OCI-LY7 (cell line): ENCODE results near the gene WDFY3. TPM values are rescaled to one million over a fixed set of nuclear protein-coding genes. Genes with fewer than 3 reads are reported as not detected.

Source experiments
- BruUV-seq: library from RNA; stranded (reverse); fragments of 400-500 nt; replicated peaks from 2 replicates; lab custom pipeline; 2021; lab: Mats Ljungman, UMichigan
- CTCF ChIA-PET: fragments of 300-600 bp; sonication (Branson Sonifier 250); formaldehyde crosslinking; loops from one replicate; lab custom pipeline; 2022; ENCODE audit warnings: antibody characterized with exemption; ENCODE audit not compliant: unreplicated experiment; lab: Charles Lee
- POLR2A ChIA-PET: fragments of 300-600 bp; sonication (Branson Sonifier 250); formaldehyde crosslinking; loops from one replicate; lab custom pipeline; 2022; ENCODE audit warnings: antibody characterized with exemption; lab: Charles Lee
- DNase-seq: peaks from one replicate; pipeline ENCODE4 v3.0.0-alpha.2; 2015; ENCODE audit warnings: low spot score
- H2AFZ ChIP-seq: fragments of 200-600 bp; sonication (generic), shearing (Covaris generic); 2 replicates; pipeline ENCODE4 v1.6.1; 2014; ENCODE audit warnings: mild to moderate bottlenecking, antibody characterized with exemption, low read length, moderate library complexity
- H3K27ac ChIP-seq: fragments of 200-600 bp; sonication (generic); 2 replicates; pipeline ENCODE4 v1.5.1; 2014; ENCODE audit warnings: mixed run types, low read depth, mild to moderate bottlenecking, moderate library complexity, low read length, inconsistent platforms; ENCODE audit not compliant: poor library complexity, severe bottlenecking
- H3K36me3 ChIP-seq: fragments of 200-600 bp; sonication (generic); 2 replicates; pipeline ENCODE4 v1.6.1; 2014; ENCODE audit warnings: mild to moderate bottlenecking, antibody characterized with exemption, low read length, moderate library complexity, mixed read lengths; ENCODE audit not compliant: insufficient read depth
- H3K4me1 ChIP-seq: fragments of 200-600 bp; sonication (generic); 2 replicates; pipeline ENCODE4 v1.5.1; 2014; ENCODE audit warnings: mild to moderate bottlenecking, low read length; ENCODE audit not compliant: insufficient read depth, poor library complexity, severe bottlenecking
- H3K4me2 ChIP-seq: fragments of 200-600 bp; sonication (generic); 2 replicates; pipeline ENCODE4 v1.6.1; 2014; ENCODE audit warnings: mild to moderate bottlenecking, low read length
- H3K4me3 ChIP-seq: fragments of 200-600 bp; sonication (generic); 2 replicates; pipeline ENCODE4 v1.5.1; 2014; ENCODE audit warnings: mild to moderate bottlenecking, low read depth, low read length; ENCODE audit not compliant: poor library complexity, severe bottlenecking
- H3K79me2 ChIP-seq: fragments of 200-600 bp; sonication (generic); 2 replicates; pipeline ENCODE4 v1.6.1; 2016; ENCODE audit warnings: low read depth, mild to moderate bottlenecking, low read length, moderate library complexity, mixed read lengths; ENCODE audit not compliant: insufficient read depth
- H3K9me2 ChIP-seq: fragments of 200-600 bp; sonication (generic); 2 replicates; pipeline ENCODE4 v1.6.1; 2016; ENCODE audit warnings: mild to moderate bottlenecking, low read length, mixed read lengths; ENCODE audit not compliant: insufficient read depth
- H3K9me3 ChIP-seq: fragments of 200-600 bp; sonication (generic); 2 replicates; pipeline ENCODE4 v1.6.1; 2014; ENCODE audit warnings: mild to moderate bottlenecking, mixed run types, low read length, mixed read lengths
- H4K20me1 ChIP-seq: fragments of 200-600 bp; sonication (generic); 2 replicates; pipeline ENCODE4 v1.6.1; 2014; ENCODE audit warnings: mild to moderate bottlenecking, antibody characterized with exemption, low read length, moderate library complexity, mixed read lengths; ENCODE audit not compliant: insufficient read depth
- EZH2phosphoT487 ChIP-seq: fragments of 200-600 bp; sonication (generic); IDR thresholded peaks from 2 replicates; pipeline ENCODE4 v1.6.1; 2018; ENCODE audit warnings: low read depth, borderline replicate concordance, mild to moderate bottlenecking, mixed run types, antibody characterized with exemption, low read length, moderate library complexity, mixed read lengths
- intact Hi-C: fragments of 100-400 bp; cut with micrococcal nuclease; formaldehyde crosslinking; loops from one replicate; pipeline ENCODE4 v1.10.0; 2022; ENCODE audit not compliant: unreplicated experiment
- total RNA-seq, 2 experiments: library from RNA; depleted of rRNA in 1 of 2; stranded (reverse); fragments of >200 nt in 1 of 2; shearing (Covaris generic) in 1 of 2; gene quantifications; 2 replicates each; pipeline ENCODE4 v1.2.3, GENCODE V29; 2014 to 2022
- TF ChIP-seq, protein P1 (sequence below): fragments of 200-600 bp; sonication (generic); conservative IDR thresholded peaks from 2 replicates; pipeline ENCODE4 v1.5.1; 2014; ENCODE audit warnings: mild to moderate bottlenecking, antibody characterized with exemption, low read length, moderate library complexity, mixed read lengths

WDFY3 gene
- total RNA-seq, 2 experiments from 2014 or later = not detected

DNA sequence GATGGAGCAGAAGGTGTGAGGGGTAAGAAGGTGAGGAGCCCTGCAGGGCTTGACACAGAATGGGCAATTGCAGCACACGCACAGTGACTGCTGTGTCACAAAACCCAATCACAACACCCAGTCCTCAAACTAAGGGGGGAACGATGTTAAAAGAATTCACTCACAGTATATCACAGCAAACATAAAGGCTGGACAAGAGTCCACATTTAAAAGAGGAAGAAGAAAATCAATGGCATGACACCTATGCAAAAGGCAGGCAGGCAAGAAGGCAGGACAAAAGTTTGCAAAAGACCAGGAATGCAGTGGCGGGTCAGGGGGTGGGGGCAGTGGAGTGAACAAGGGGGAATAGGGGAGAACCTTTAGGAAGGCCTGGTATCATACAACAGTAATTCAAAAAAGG, 305.9 kb downstream of the WDFY3 start:
- no TSS peak for BruUV-seq
- intact Hi-C loops = no loop called here

GRCh38 chr4:84652478-84652877, 314.0 kb downstream of the WDFY3 start:
- no peak for DNase-seq
- no peaks in the 10 kb centered on the region for H3K79me2 ChIP-seq
- intact Hi-C loops = no loop called here
- no peak overlapping the region for H2AFZ ChIP-seq
- CTCF ChIA-PET = no interaction called here
- TF ChIP-seq, protein P1, sequence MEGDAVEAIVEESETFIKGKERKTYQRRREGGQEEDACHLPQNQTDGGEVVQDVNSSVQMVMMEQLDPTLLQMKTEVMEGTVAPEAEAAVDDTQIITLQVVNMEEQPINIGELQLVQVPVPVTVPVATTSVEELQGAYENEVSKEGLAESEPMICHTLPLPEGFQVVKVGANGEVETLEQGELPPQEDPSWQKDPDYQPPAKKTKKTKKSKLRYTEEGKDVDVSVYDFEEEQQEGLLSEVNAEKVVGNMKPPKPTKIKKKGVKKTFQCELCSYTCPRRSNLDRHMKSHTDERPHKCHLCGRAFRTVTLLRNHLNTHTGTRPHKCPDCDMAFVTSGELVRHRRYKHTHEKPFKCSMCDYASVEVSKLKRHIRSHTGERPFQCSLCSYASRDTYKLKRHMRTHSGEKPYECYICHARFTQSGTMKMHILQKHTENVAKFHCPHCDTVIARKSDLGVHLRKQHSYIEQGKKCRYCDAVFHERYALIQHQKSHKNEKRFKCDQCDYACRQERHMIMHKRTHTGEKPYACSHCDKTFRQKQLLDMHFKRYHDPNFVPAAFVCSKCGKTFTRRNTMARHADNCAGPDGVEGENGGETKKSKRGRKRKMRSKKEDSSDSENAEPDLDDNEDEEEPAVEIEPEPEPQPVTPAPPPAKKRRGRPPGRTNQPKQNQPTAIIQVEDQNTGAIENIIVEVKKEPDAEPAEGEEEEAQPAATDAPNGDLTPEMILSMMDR = no peak
- no peak for TF ChIP-seq EZH2phosphoT487
- H3K9me2 ChIP-seq = no peaks in the 10 kb centered on the region
- H4K20me1 ChIP-seq = no peaks in the 10 kb centered on the region
- no peak overlapping the region for H3K27ac ChIP-seq
- no peak overlapping the region for H3K4me2 ChIP-seq
- H3K4me3 ChIP-seq = no peak overlapping the region
- no peaks in the 10 kb centered on the region for H3K4me1 ChIP-seq
- no peaks in the 10 kb centered on the region for H3K36me3 ChIP-seq
- no peaks in the 10 kb centered on the region for H3K9me3 ChIP-seq
- POLR2A ChIA-PET = no interaction called here
- no TSS peak for BruUV-seq

More for the DNA sequence above, 305.9 kb downstream of the WDFY3 start:
- H3K4me2 ChIP-seq = no peak overlapping the region
- TF ChIP-seq, protein P1 = no peak
- TF ChIP-seq EZH2phosphoT487 = no peak
- H3K4me1 ChIP-seq = no peaks in the 10 kb centered on the region
- DNase-seq = no peak
- H2AFZ ChIP-seq = no peak overlapping the region
- ChIA-PET POLR2A (no interaction called here), CTCF (no interaction called here)
- H3K9me3 ChIP-seq = no peaks in the 10 kb centered on the region
- H3K9me2 ChIP-seq = no peaks in the 10 kb centered on the region
- H4K20me1 ChIP-seq = no peaks in the 10 kb centered on the region
- H3K4me3 ChIP-seq = no peak overlapping the region
- no peak overlapping the region for H3K27ac ChIP-seq
- no peaks in the 10 kb centered on the region for H3K36me3 ChIP-seq
- no peaks in the 10 kb centered on the region for H3K79me2 ChIP-seq

GRCh38 chr4:84651499-84651898, 315.0 kb downstream of the WDFY3 start:
- H3K9me2 ChIP-seq = no peaks in the 10 kb centered on the region
- ChIA-PET CTCF (no interaction called here), POLR2A (interaction anchor here (0.5 kb wide), 1 partner anchor 13 kb away, joined by 4 read pairs; no protein-coding TSS in a partner anchor)
- H3K36me3 ChIP-seq = no peaks in the 10 kb centered on the region
- intact Hi-C loops = no loop called here
- BruUV-seq = no TSS peak
- no peak overlapping the region for H3K4me2 ChIP-seq
- no peak for TF ChIP-seq EZH2phosphoT487
- TF ChIP-seq, protein P1 = no peak
- no peak overlapping the region for H3K4me3 ChIP-seq
- no peaks in the 10 kb centered on the region for H4K20me1 ChIP-seq
- no peak overlapping the region for H3K27ac ChIP-seq
- H3K9me3 ChIP-seq = no peaks in the 10 kb centered on the region
- no peak for DNase-seq
- no peak overlapping the region for H2AFZ ChIP-seq
- no peaks in the 10 kb centered on the region for H3K79me2 ChIP-seq
- H3K4me1 ChIP-seq = no peaks in the 10 kb centered on the region
